Endothelial cell of coronary artery (primary cell): ENCODE results near the gene RABGGTA. TPM values are rescaled to one million over a fixed set of nuclear protein-coding genes. Genes with fewer than 3 reads are reported as not detected.

Source experiments
- total RNA-seq: library from RNA; depleted of rRNA; stranded (reverse); fragments of >200 nt; gene quantifications from 2 replicates; pipeline ENCODE4 v1.2.3, GENCODE V29; 2014

RABGGTA gene
- total RNA-seq, result 20.5 and 21.1 TPM in 2 replicates

GRCh38 chr14:24271134-24271833 lies at the start of gene RABGGTA:
Gene RABGGTA, minus strand, starts transcription at chr14:24271597. Its CDS starts 482 bp downstream, at chr14:24271115.

GRCh38 chr14:24310646-24311604 lies 39.5 kb upstream of the RABGGTA start, which contains the start of gene LTB4R:
Gene LTB4R, plus strand, starts transcription at chr14:24311502. Its CDS starts 4,150 bp downstream, at chr14:24315652.

GRCh38 chr14:24309538-24310264 lies 38.3 kb upstream of the RABGGTA start, which contains the start of gene LTB4R2:
Gene LTB4R2, plus strand, starts transcription at chr14:24310140. Its CDS starts 525 bp downstream, at chr14:24310665.

GRCh38 chr14:24307575-24308341 lies 36.4 kb upstream of the RABGGTA start, which contains the start of gene CIDEB:
Gene CIDEB, minus strand, starts transcription at chr14:24307977. Its CDS starts 119 bp downstream, at chr14:24307858.

GRCh38 chr14:24299255-24300191 lies 28.1 kb upstream of the RABGGTA start, which contains the start of the genes DHRS1 and NOP9:
Gene DHRS1, minus strand, starts transcription at chr14:24299780. Its CDS starts 674 bp downstream, at chr14:24299106.
Gene NOP9, plus strand, starts transcription at chr14:24299850. Its CDS starts 105 bp downstream, at chr14:24299955.

GRCh38 chr14:24262821-24263733 lies 8.3 kb downstream of the RABGGTA start, which contains the start of gene TGM1:
Gene TGM1, minus strand, starts transcription at chr14:24263177. Its CDS starts 825 bp downstream, at chr14:24262352.

GRCh38 chr14:24232645-24233537 lies 38.5 kb downstream of the RABGGTA start, which contains the start of gene GMPR2:
Gene GMPR2, plus strand, starts transcription at chr14:24232929. Its CDS starts 325 bp downstream, at chr14:24233254.

GRCh38 chr14:24232121-24232644 lies 39.2 kb downstream of the RABGGTA start, which contains the start of gene NEDD8:
Gene NEDD8, minus strand, starts transcription at chr14:24232367. Its CDS starts 100 bp downstream, at chr14:24232267.

Other genes with a start within 250 kb of the RABGGTA start
- gene CARMIL3, start 219.6 kb downstream of the RABGGTA start, total RNA-seq, result 0.09 TPM in 1 of 2 replicates, not detected in the other
- not detected in 2 replicates for gene CPNE6, start 200.0 kb downstream of the RABGGTA start, total RNA-seq
- 5.1 and 17.4 TPM in 2 replicates for gene PCK2, start 177.3 kb downstream of the RABGGTA start, total RNA-seq
- gene DCAF11, start 156.8 kb downstream of the RABGGTA start, total RNA-seq, result 42.3 and 47.3 TPM in 2 replicates
- 0.19 and 0.45 TPM in 2 replicates for gene NRL, start 156.6 kb downstream of the RABGGTA start, total RNA-seq
- 0.19 and 0.27 TPM in 2 replicates for gene FITM1, start 140.9 kb downstream of the RABGGTA start, total RNA-seq
- 78.5 and 103 TPM in 2 replicates for gene PSME1, start 135.4 kb downstream of the RABGGTA start, total RNA-seq
- 23.2 and 23.7 TPM in 2 replicates for gene EMC9, start 130.0 kb downstream of the RABGGTA start, total RNA-seq
- gene PSME2, start 125.0 kb downstream of the RABGGTA start, total RNA-seq, result 101 and 105 TPM in 2 replicates
- 28.9 and 29.3 TPM in 2 replicates for gene RNF31, start 124.1 kb downstream of the RABGGTA start, total RNA-seq
- 39.4 and 47.7 TPM in 2 replicates for gene IRF9, start 110.3 kb downstream of the RABGGTA start, total RNA-seq
- gene REC8, start 99.5 kb downstream of the RABGGTA start, total RNA-seq, result 1.3 and 4.2 TPM in 2 replicates
- gene IPO4, start 82.8 kb downstream of the RABGGTA start, total RNA-seq, result 41.1 and 49.6 TPM in 2 replicates
- 38.6 and 53.6 TPM in 2 replicates for gene TM9SF1, start 76.2 kb downstream of the RABGGTA start, total RNA-seq
- 0.09 TPM in 1 of 2 replicates, not detected in the other for gene TSSK4, start 65.9 kb downstream of the RABGGTA start, total RNA-seq
- gene CHMP4A, start 58.1 kb downstream of the RABGGTA start, total RNA-seq, result 16.7 and 27.9 TPM in 2 replicates
- gene MDP1, start 55.5 kb downstream of the RABGGTA start, total RNA-seq, result 8.6 and 8.8 TPM in 2 replicates
- 235 and 253 TPM in 2 replicates for gene NEDD8, start 39.2 kb downstream of the RABGGTA start, total RNA-seq
- gene GMPR2, start 38.7 kb downstream of the RABGGTA start, total RNA-seq, result 76.5 and 85.2 TPM in 2 replicates
- 38.1 and 43.4 TPM in 2 replicates for gene TINF2, start 29.0 kb downstream of the RABGGTA start, total RNA-seq
- 0.36 and 0.75 TPM in 2 replicates for gene TGM1, start 8.4 kb downstream of the RABGGTA start, total RNA-seq
- 6.6 and 7.3 TPM in 2 replicates for gene DHRS1, start 28.2 kb upstream of the RABGGTA start, total RNA-seq
- gene NOP9, start 28.3 kb upstream of the RABGGTA start, total RNA-seq, result 24.8 and 25.4 TPM in 2 replicates
- gene CIDEB, start 36.4 kb upstream of the RABGGTA start, total RNA-seq, result 1.4 and 2.8 TPM in 2 replicates
- gene LTB4R2, start 38.5 kb upstream of the RABGGTA start, total RNA-seq, result 2.9 and 5.6 TPM in 2 replicates
- 1.7 and 3.3 TPM in 2 replicates for gene LTB4R, start 39.9 kb upstream of the RABGGTA start, total RNA-seq
- 37.2 and 43.1 TPM in 2 replicates for gene ADCY4, start 63.5 kb upstream of the RABGGTA start, total RNA-seq
- gene RIPK3, start 68.4 kb upstream of the RABGGTA start, total RNA-seq, result 2.9 and 3.5 TPM in 2 replicates
- 14.8 and 25.8 TPM in 2 replicates for gene NFATC4, start 96.6 kb upstream of the RABGGTA start, total RNA-seq
- 8.0 and 14.1 TPM in 2 replicates for gene NYNRIN, start 127.4 kb upstream of the RABGGTA start, total RNA-seq
- gene CBLN3, start 158.1 kb upstream of the RABGGTA start, total RNA-seq, result 1.3 and 2.6 TPM in 2 replicates
- gene KHNYN, start 158.4 kb upstream of the RABGGTA start, total RNA-seq, result 46.2 and 73.3 TPM in 2 replicates
- 7.9 and 9.3 TPM in 2 replicates for gene SDR39U1, start 171.2 kb upstream of the RABGGTA start, total RNA-seq
- not detected in 2 replicates for gene CMA1, start 236.7 kb upstream of the RABGGTA start, total RNA-seq